Neural progenitor cell (in vitro differentiated cells): Measurements from ENCODE around the gene EVC. TPM values are rescaled to one million over a fixed set of nuclear protein-coding genes. Genes with fewer than 3 reads are reported as not detected.

Experiments
- DNase-seq: peaks from one replicate; pipeline ENCODE4 v3.0.0-alpha.2; 2016; ENCODE audit warnings: low spot score
- H2AFZ ChIP-seq: fragments of 200-600 bp; sonication (generic); replicated peaks from 2 replicates; pipeline ENCODE4 v1.6.1; 2016; ENCODE audit warnings: antibody characterized with exemption
- H3F3A ChIP-seq: fragments of 200-600 bp; sonication (generic); 2 replicates; pipeline ENCODE4 v1.6.1; 2016; ENCODE audit warnings: antibody characterized with exemption, low read depth
- H3K27ac ChIP-seq: fragments of 200-600 bp; sonication (generic); 2 replicates; pipeline ENCODE4 v1.5.1; 2016; ENCODE audit warnings: mild to moderate bottlenecking
- H3K27me3 ChIP-seq: fragments of 200-600 bp; sonication (generic); 2 replicates; pipeline ENCODE4 v1.6.1; 2016; ENCODE audit warnings: mild to moderate bottlenecking, moderate library complexity
- H3K36me3 ChIP-seq: fragments of 200-600 bp; sonication (generic); 2 replicates; pipeline ENCODE4 v1.5.1; 2016
- H3K4me1 ChIP-seq: fragments of 200-600 bp; sonication (generic); 2 replicates; pipeline ENCODE4 v1.6.1; 2016; ENCODE audit warnings: mixed run types
- H3K4me2 ChIP-seq: fragments of 200-600 bp; sonication (generic); 2 replicates; pipeline ENCODE4 v1.6.1; 2016
- H3K4me3 ChIP-seq: fragments of 200-600 bp; sonication (generic); 2 replicates; pipeline ENCODE4 v1.5.1; 2016
- H3K79me2 ChIP-seq: fragments of 200-600 bp; sonication (generic); 2 replicates; pipeline ENCODE4 v1.6.1; 2016; ENCODE audit warnings: low read depth
- H3K9ac ChIP-seq: fragments of 200-600 bp; sonication (generic); 2 replicates; pipeline ENCODE4 v1.6.1; 2016
- H3K9me3 ChIP-seq: fragments of 200-600 bp; sonication (generic); 2 replicates; pipeline ENCODE4 v1.5.1; 2016; ENCODE audit warnings: low read depth
- H4K20me1 ChIP-seq: fragments of 200-600 bp; sonication (generic); 2 replicates; pipeline ENCODE4 v1.6.1; 2016; ENCODE audit warnings: low read depth
- H3K27ac Mint-ChIP-seq: 3 replicates; pipeline ENCODE4 v1.8.0; 2021; ENCODE audit warnings: mixed read lengths
- H3K27me3 Mint-ChIP-seq: 2 replicates; pipeline ENCODE4 v1.8.0; 2022; ENCODE audit warnings: low read depth, mild to moderate bottlenecking, inconsistent platforms, moderate library complexity, mixed read lengths; ENCODE audit not compliant: insufficient read depth
- H3K36me3 Mint-ChIP-seq: 3 replicates; pipeline ENCODE4 v1.8.0; 2021; ENCODE audit warnings: mixed read lengths
- H3K4me1 Mint-ChIP-seq: 3 replicates; pipeline ENCODE4 v1.8.0; 2021; ENCODE audit warnings: mixed read lengths
- H3K4me3 Mint-ChIP-seq: 3 replicates; pipeline ENCODE4 v1.8.0; 2021; ENCODE audit warnings: mild to moderate bottlenecking, moderate library complexity, mixed read lengths
- H3K9me3 Mint-ChIP-seq: 3 replicates; pipeline ENCODE4 v1.8.0; 2020; ENCODE audit warnings: mixed read lengths
- CTCF ChIP-seq: fragments of 200-600 bp; sonication (generic); IDR thresholded peaks from 2 replicates; pipeline ENCODE4 v1.5.1; 2017; ENCODE audit warnings: antibody characterized with exemption, mild to moderate bottlenecking
- EZH2 ChIP-seq: fragments of 200-600 bp; sonication (generic); IDR thresholded peaks from 2 replicates; pipeline ENCODE4 v1.6.1; 2017; ENCODE audit warnings: antibody characterized with exemption, mild to moderate bottlenecking, moderate library complexity
- EZH2phosphoT487 ChIP-seq: fragments of 200-600 bp; sonication (generic); IDR thresholded peaks from 2 replicates; pipeline ENCODE4 v1.6.1; 2017; ENCODE audit warnings: antibody characterized with exemption
- total RNA-seq: library from RNA; depleted of rRNA; stranded (reverse); fragments of >200 nt; gene quantifications from 2 replicates; pipeline ENCODE4 v1.2.3, GENCODE V29; 2015; ENCODE audit warnings: low replicate concordance

The EVC gene
- total RNA-seq, 1 donor from 2014 or later = 3.6 TPM

- Histone ChIP-seq H3K36me3 (no peaks in the 10 kb centered on the region), H3K4me2 (peak overlapping the region; percentile 90), H3K4me3 (peak overlapping the region; percentile 63), H3K27me3 (peaks cover 38% of the 10 kb centered on the region), H4K20me1 (no peaks in the 10 kb centered on the region), H3F3A (peaks cover 29% of the 10 kb centered on the region), H2AFZ (peak overlapping the region; percentile 100), H3K9ac (no peak overlapping the region), H3K4me1 (peaks cover 19% of the 10 kb centered on the region), H3K27ac (no peak overlapping the region), H3K79me2 (no peaks in the 10 kb centered on the region), H3K9me3 (no peaks in the 10 kb centered on the region)
- no peak overlapping the region for H3K27ac Mint-ChIP-seq
- peaks cover 29% of the 10 kb centered on the region for H3K4me1 Mint-ChIP-seq
- TF ChIP-seq CTCF = no peak
- no peak for TF ChIP-seq EZH2
- TF ChIP-seq EZH2phosphoT487 = peak; percentile 26
- peak overlapping the region; percentile 68 for H3K4me3 Mint-ChIP-seq
- peaks cover 15% of the 10 kb centered on the region for H3K27me3 Mint-ChIP-seq
- H3K9me3 Mint-ChIP-seq = peaks cover 14% of the 10 kb centered on the region
- peak; percentile 18 for DNase-seq
- peaks cover 4% of the 10 kb centered on the region for H3K36me3 Mint-ChIP-seq
These were observed 3.1 kb upstream of the EVC start for GRCh38 chr4:5707778-5708448.

- Mint-ChIP-seq H3K27ac (no peak within 1 kb of the TSS), H3K9me3 (peaks cover 12% of the 10 kb centered on the region), H3K36me3 (peaks cover 3% of the 10 kb centered on the region), H3K4me3 (peak within 1 kb of the TSS; percentile 68), H3K4me1 (peaks cover 29% of the 10 kb centered on the region), H3K27me3 (peaks cover 15% of the 10 kb centered on the region)
- peak within 1 kb of the TSS; percentile 100 for H2AFZ ChIP-seq
- H3K79me2 ChIP-seq = no peaks in the 10 kb centered on the region
- H3K9me3 ChIP-seq = no peaks in the 10 kb centered on the region
- peaks cover 19% of the 10 kb centered on the region for H3K4me1 ChIP-seq
- peaks cover 29% of the 10 kb centered on the region for H3F3A ChIP-seq
- no peaks in the 10 kb centered on the region for H3K36me3 ChIP-seq
- H4K20me1 ChIP-seq = no peaks in the 10 kb centered on the region
- H3K27me3 ChIP-seq = peaks cover 38% of the 10 kb centered on the region
- peak; percentile 71 for DNase-seq
- H3K4me3 ChIP-seq = peak within 1 kb of the TSS; percentile 63
- TF ChIP-seq EZH2phosphoT487 (no peak), CTCF (peak; percentile 8)
- H3K27ac ChIP-seq = no peak within 1 kb of the TSS
- no peak within 1 kb of the TSS for H3K9ac ChIP-seq
- peak within 1 kb of the TSS; percentile 90 for H3K4me2 ChIP-seq
These were observed 2.4 kb upstream of the EVC start, which contains the start of gene EVC2 for GRCh38 chr4:5708449-5709206. TSS of gene EVC2 (minus strand) at chr4:5708559. CDS start at chr4:5708513, 46 bp downstream.

GRCh38 chr4:5709207-5709575 lies 1.8 kb upstream of the EVC start:
- Mint-ChIP-seq H3K4me3 (peak overlapping the region; percentile 55), H3K36me3 (peaks cover 3% of the 10 kb centered on the region), H3K27ac (no peak overlapping the region), H3K4me1 (peaks cover 29% of the 10 kb centered on the region), H3K27me3 (peaks cover 15% of the 10 kb centered on the region), H3K9me3 (peaks cover 6% of the 10 kb centered on the region)
- H3K27me3 ChIP-seq = peaks cover 38% of the 10 kb centered on the region
- no peaks in the 10 kb centered on the region for H3K36me3 ChIP-seq
- H3K27ac ChIP-seq = no peak overlapping the region
- no peaks in the 10 kb centered on the region for H4K20me1 ChIP-seq
- peak; percentile 50 for DNase-seq
- H3K4me1 ChIP-seq = peaks cover 19% of the 10 kb centered on the region
- peak overlapping the region; percentile 100 for H2AFZ ChIP-seq
- H3K9me3 ChIP-seq = no peaks in the 10 kb centered on the region
- H3K4me3 ChIP-seq = peak overlapping the region; percentile 63
- peak overlapping the region; percentile 90 for H3K4me2 ChIP-seq
- no peaks in the 10 kb centered on the region for H3K79me2 ChIP-seq
- H3K9ac ChIP-seq = no peak overlapping the region
- TF ChIP-seq CTCF (no peak), EZH2 (no peak)
- H3F3A ChIP-seq = peaks cover 29% of the 10 kb centered on the region
